Esophagus (tissue), 2 donors: ENCODE results near the gene ZFAND3. TPM values are rescaled to one million over a fixed set of nuclear protein-coding genes. Genes with fewer than 3 reads are reported as not detected.

Experiments
- H3K27ac ChIP-seq, 2 donors: one replicate each; pipeline ENCODE4 v1.5.1; 2013; ENCODE audit warnings: low read depth in 2 of 2, mild to moderate bottlenecking in 2 of 2, inconsistent platforms in 1 of 2, low read length in 1 of 2, moderate library complexity in 1 of 2
- H3K27me3 ChIP-seq, 2 donors: one replicate each; pipeline ENCODE4 v1.6.1; 2013; ENCODE audit warnings: low read length in 2 of 2, control low read depth in 1 of 2, mild to moderate bottlenecking in 1 of 2; ENCODE audit not compliant: insufficient read depth in 2 of 2, control insufficient read depth in 1 of 2
- H3K36me3 ChIP-seq, 2 donors: one replicate each; pipeline ENCODE4 v1.6.1; 2013; ENCODE audit warnings: low read length in 1 of 2; ENCODE audit not compliant: control insufficient read depth in 2 of 2, insufficient read depth in 2 of 2
- H3K4me1 ChIP-seq, 2 donors: one replicate each; pipeline ENCODE4 v1.6.1; 2013; ENCODE audit warnings: low read length in 1 of 2; ENCODE audit not compliant: control insufficient read depth in 2 of 2, insufficient read depth in 2 of 2
- H3K4me3 ChIP-seq, 2 donors: one replicate each; pipeline ENCODE4 v1.5.1; 2013; ENCODE audit warnings: low read length in 2 of 2, mild to moderate bottlenecking in 2 of 2, low read depth in 1 of 2, moderate library complexity in 1 of 2
- H3K9me3 ChIP-seq, 2 donors: one replicate each; pipeline ENCODE4 v1.6.1; 2013; ENCODE audit warnings: mild to moderate bottlenecking in 2 of 2, low read depth in 1 of 2, low read length in 1 of 2, moderate library complexity in 1 of 2; ENCODE audit not compliant: control insufficient read depth in 2 of 2, insufficient read depth in 1 of 2
- WGBS, 2 donors: extraction: QIAGEN DNeasy Blood & Tissue Kit; methylation state at CpG; one replicate each; pipeline ENCODE4 v1.1.7; 2013; 5-methylcytosine and 5-hydroxymethylcytosine counted together
- polyA plus RNA-seq, 2 donors: library from polyadenylated mRNA; stranded (reverse); fragments of 200-250 nt; gene quantifications; one replicate each; pipeline ENCODE4 v1.2.3, GENCODE V29; 2013
- donor health status: healthy with polysubstance abuse.
- donor health status: Bipolar disorder and iron deficiency.

The ZFAND3 gene
- polyA plus RNA-seq, 2 donors, result 20.6 to 21.9 TPM

DNA sequence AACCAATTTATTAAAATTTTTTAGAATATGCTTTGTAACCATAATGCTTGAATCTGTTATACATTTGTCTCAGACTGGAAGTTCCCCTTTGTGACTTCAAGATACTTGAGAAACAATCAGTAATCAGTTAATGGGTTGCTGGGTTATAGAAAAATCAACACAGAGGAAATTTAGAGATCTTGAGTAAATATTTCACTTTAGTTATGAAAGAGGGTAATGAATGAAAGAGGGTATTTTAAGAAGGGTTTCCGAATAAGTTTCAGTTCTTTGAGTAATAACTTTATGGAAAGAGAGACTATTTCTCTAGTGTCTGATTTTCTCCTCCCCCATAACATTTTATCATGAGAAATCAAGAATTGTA is 21.4 kb downstream of the ZFAND3 start:
- Histone ChIP-seq H3K9me3 (no peaks in the 10 kb centered on the region), H3K4me3 (no peak overlapping the region), H3K4me1 (no peaks in the 10 kb centered on the region), H3K27ac (no peak overlapping the region), H3K27me3 (no peaks in the 10 kb centered on the region), H3K36me3 (no peaks in the 10 kb centered on the region)
- WGBS, 2 donors, result 58 to 68% methylated on average over 1 of the region's 1 CpG

DNA sequence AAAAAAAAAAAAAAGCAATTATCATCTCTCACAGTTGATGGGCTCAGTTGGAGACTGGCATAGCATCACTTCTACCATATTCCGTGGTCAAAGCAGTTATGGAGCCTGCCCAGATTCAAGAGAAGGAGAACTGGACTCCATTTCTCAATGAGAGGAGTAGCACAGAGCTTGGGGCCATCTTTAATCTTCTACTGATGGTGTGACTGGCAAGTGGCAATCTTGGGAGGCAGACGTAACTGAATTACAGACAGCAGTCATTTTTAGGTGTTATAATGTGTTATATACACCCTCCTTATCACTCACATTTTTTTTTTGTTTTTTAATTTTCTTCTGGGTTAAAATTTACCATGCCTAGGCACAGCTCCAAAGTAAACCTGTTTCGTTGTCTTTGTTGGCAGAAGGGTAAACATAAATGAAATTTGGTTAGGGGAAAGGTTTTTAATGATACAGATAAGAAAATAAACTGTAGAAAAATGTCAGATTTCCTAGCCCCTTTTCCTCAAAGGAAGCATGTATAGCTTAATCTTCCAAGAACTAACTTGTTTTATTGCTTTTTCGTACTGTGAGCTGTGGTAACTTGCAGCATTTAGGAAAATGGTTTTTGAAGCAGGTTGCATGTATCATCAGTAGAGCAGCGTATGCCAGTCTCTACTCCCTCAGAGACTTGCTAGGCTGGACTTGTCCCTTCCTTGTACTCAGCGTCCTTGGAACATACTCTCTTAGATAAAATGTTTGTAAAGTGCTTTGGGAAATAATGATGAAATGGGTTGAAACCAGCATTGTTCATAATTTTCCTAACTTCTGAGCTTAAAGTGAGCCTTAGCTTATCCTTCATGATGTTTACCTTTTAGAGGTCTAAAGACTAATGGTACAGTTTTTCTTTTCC is 25.7 kb downstream of the ZFAND3 start:
- Histone ChIP-seq H3K27me3 (no peaks in the 10 kb centered on the region), H3K4me3 (no peak overlapping the region), H3K4me1 (no peaks in the 10 kb centered on the region), H3K27ac (no peak overlapping the region), H3K36me3 (no peaks in the 10 kb centered on the region), H3K9me3 (no peaks in the 10 kb centered on the region)
- WGBS, 2 donors, result 57% methylated on average over 6 of the region's 6 CpGs

DNA sequence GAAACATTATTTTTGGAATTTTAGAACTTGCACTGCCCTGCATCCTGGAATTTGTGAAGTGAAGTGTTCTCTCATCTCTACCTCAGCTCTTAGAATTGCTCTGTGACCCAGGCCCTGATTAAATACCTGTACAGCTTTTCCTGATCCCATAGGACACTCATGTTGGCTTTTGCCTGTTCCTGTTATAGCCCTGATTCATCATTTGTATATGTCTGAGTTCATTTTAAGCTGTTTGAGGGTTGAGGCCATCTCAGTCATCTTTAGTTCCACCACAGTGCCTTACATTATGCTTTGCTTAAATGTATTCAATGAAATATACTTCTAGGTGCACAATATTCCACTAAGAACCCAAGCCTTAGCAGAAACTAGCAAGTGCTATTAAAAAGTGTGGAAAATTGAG is 26.4 kb downstream of the ZFAND3 start:
- Histone ChIP-seq H3K4me1 (no peaks in the 10 kb centered on the region), H3K9me3 (no peaks in the 10 kb centered on the region), H3K36me3 (no peaks in the 10 kb centered on the region), H3K4me3 (no peak overlapping the region), H3K27me3 (no peaks in the 10 kb centered on the region), H3K27ac (no peak overlapping the region)

DNA sequence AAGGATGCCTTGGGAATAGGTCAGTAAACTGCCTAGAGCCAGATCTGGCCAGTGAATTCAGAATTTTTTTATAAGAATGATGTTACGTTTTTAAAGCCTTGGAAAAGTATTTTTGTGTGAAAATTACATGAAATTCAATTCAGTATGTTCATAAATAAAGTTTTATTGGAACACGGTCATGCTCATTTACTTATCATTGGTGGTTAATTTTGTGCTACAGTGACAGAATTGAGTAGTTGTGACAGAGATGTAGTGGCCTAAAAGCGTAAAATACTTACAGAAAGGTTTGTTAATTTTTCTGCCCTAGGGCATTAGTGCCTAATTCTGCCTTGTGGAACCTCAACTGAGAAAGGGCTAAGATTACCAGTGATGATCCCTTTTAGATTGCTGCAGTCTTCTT is 28.2 kb downstream of the ZFAND3 start:
- H3K4me3 ChIP-seq, result no peak overlapping the region
- no peaks in the 10 kb centered on the region for H3K36me3 ChIP-seq
- no peaks in the 10 kb centered on the region for H3K9me3 ChIP-seq
- 83 to 90% methylated on average over 3 of the region's 3 CpGs for WGBS, 2 donors
- no peaks in the 10 kb centered on the region for H3K4me1 ChIP-seq
- H3K27me3 ChIP-seq, result no peaks in the 10 kb centered on the region
- no peak overlapping the region for H3K27ac ChIP-seq

DNA sequence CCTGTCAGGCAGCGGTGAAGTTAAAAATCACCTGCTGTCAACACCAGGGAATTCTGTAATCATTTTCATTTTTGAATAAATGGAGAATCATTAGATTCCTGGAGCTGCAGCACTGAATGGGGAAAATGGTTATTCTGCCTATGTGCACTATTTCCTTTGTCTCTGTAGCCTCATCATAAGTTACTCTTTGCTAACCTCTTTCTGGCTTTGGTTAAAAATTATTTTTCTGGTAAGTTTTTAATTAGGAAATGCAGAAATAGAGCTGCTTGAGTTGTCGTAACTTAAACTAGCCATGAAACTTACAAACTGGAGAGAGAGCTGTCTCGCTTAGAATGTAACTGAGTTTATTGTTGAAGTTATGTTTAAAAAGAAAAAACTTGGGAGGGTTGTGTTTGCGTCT is 28.8 kb downstream of the ZFAND3 start:
- Histone ChIP-seq H3K36me3 (no peaks in the 10 kb centered on the region), H3K9me3 (no peaks in the 10 kb centered on the region), H3K4me3 (no peak overlapping the region), H3K27me3 (no peaks in the 10 kb centered on the region), H3K27ac (no peak overlapping the region), H3K4me1 (no peaks in the 10 kb centered on the region)
- 75 to 78% methylated on average over 4 of the region's 4 CpGs for WGBS, 2 donors

DNA sequence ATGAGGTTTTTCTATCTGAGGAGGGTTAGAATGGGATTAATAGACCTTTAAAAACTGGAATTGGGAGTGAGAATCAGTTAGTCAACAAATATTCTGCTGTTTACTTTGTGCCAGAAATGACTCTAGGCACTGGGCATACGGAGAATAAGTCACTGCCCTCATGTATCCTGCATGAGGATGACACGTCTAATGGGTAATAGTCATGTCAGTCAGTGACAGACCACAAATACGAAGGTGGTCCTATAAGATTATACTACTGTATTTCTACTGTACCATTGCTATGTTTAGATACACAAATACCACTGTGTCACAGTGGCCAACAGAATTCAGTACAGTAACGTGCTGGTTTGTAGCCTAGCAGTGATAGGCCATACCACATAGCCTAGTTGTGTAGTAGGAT is 30.7 kb downstream of the ZFAND3 start:
- Histone ChIP-seq H3K27me3 (no peaks in the 10 kb centered on the region), H3K27ac (no peak overlapping the region), H3K36me3 (no peaks in the 10 kb centered on the region), H3K4me3 (no peak overlapping the region), H3K4me1 (no peaks in the 10 kb centered on the region), H3K9me3 (no peaks in the 10 kb centered on the region)
- WGBS, 2 donors, result 81 to 87% methylated on average over 4 of the region's 4 CpGs

DNA sequence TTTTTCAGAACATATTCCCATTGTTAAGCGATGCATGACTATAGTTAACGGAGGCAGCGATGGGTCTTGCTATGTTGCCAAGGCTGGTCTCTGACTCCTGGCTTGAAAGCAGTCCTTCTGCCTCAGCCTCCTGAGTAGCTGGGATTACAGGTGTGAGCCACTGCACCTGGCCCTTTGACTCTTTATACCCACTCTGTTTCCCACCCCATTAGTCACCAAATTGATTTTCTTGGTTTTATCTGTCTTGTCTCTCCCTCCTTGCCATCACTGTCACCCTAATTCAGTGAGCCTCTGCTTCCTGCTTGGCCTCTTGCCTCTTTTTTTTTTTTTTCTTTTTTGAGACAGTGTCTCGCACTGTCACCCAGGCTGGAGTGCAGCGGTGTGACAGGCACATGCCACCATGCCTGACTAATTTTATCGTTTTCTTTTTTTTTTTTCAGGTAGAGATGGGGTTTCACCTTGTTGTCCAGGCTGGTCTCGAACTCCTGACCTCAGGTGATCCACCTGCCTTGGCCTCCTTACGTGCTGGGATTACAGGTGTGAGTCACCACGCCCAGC is 31.3 kb downstream of the ZFAND3 start:
- H3K9me3 ChIP-seq, result no peaks in the 10 kb centered on the region
- H3K4me3 ChIP-seq, result no peak overlapping the region
- no peaks in the 10 kb centered on the region for H3K27me3 ChIP-seq
- H3K27ac ChIP-seq, result no peak overlapping the region
- 76 to 81% methylated on average over 9 of the region's 9 CpGs for WGBS, 2 donors
- H3K4me1 ChIP-seq, result no peaks in the 10 kb centered on the region
- H3K36me3 ChIP-seq, result no peaks in the 10 kb centered on the region

DNA sequence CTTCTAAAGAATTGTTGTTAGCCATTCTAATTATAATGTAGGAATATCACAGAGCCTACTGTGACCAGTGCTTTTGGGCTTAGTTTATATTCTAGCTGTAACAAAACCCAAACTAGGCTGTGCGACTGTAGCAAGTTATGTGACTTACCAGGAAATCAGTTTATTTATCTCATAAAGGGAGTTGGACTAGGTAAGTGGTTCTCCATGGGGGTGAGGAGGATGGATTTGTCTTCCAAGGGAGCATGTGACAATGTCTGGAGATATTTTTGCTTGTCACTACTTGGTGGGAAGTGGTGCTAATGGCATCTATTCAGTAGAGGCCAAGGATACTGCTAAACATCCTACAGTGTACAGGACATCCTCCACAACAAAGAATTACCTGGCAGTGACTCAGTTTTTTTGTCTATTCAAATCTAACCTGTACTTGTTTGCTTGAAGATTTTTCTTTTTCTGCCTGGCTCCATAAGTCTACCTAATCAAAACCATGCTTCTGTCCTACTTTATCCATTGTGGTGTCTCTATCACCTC is 32.5 kb downstream of the ZFAND3 start:
- no peaks in the 10 kb centered on the region for H3K9me3 ChIP-seq
- WGBS, 2 donors, result 90 to 91% methylated on average over 1 of the region's 1 CpG
- H3K36me3 ChIP-seq, result no peaks in the 10 kb centered on the region
- H3K27ac ChIP-seq, result no peak overlapping the region
- no peaks in the 10 kb centered on the region for H3K4me1 ChIP-seq
- no peak overlapping the region for H3K4me3 ChIP-seq
- H3K27me3 ChIP-seq, result no peaks in the 10 kb centered on the region

DNA sequence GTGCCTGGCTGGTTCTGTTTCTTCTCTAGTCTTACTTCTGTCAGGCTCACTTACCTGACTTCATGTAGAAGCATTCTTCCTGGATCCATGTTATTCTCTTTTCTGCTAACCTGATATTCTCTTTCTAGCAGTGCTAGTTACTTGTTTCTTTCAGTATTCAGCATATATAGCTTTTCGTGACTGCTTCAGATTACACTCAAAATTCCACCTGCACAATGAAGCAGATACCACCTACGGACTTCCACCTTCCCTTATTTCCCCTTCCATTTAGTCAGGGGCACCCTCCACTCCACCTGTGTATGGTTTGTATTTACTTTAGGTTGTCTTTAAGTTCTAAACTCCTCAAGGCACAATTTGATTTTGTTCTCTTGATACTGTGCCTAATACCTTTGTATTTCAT is 36.8 kb downstream of the ZFAND3 start:
- Histone ChIP-seq H3K9me3 (no peaks in the 10 kb centered on the region), H3K36me3 (no peaks in the 10 kb centered on the region), H3K27ac (no peak overlapping the region), H3K4me1 (no peaks in the 10 kb centered on the region), H3K27me3 (no peaks in the 10 kb centered on the region), H3K4me3 (no peak overlapping the region)
- 91 to 92% methylated on average over 2 of the region's 2 CpGs for WGBS, 2 donors

DNA sequence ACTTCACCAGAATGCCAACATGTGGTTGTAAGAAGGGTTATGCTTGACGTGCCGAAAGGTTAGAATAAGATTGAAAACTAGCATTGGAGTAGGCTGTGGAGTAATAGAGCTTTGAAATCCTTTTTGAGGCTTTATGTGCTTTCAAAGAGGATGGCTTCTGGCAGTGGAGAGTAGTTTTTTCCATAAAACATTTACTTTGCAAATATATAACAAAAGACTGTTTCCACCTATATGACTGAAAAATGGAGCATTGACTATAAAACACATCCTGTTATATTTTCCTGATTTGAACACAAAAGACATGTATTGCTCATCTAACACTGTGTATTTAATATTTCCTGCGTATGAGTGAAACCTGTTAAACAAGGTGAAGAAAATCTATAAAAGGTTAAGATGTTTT is 38.8 kb downstream of the ZFAND3 start:
- peaks cover 0 to 3% of the 10 kb centered on the region in 2 donors for H3K4me1 ChIP-seq
- H3K9me3 ChIP-seq, result no peaks in the 10 kb centered on the region
- H3K36me3 ChIP-seq, result no peaks in the 10 kb centered on the region
- no peak overlapping the region for H3K27ac ChIP-seq
- no peak overlapping the region for H3K4me3 ChIP-seq
- 71 to 73% methylated on average over 3 of the region's 3 CpGs for WGBS, 2 donors
- H3K27me3 ChIP-seq, result no peaks in the 10 kb centered on the region
